ENCODE measurements around the gene PTS. TPM values are rescaled to one million over a fixed set of nuclear protein-coding genes. Genes with fewer than 3 reads are reported as not detected.

PTS gene
- total and polyA plus RNA-seq, 8 donors, result 11.3 to 87.8 (median 55.3) TPM

GRCh38 chr11:112210890-112211289 is 15.3 kb upstream of the PTS start:
- no peaks in the 10 kb centered on the region for H3K36me3 ChIP-seq
- no peak overlapping the region for H3K27ac ChIP-seq
- 68 to 85% (median 76%) methylated on average over 1 of the region's 1 CpG for WGBS, 5 donors
- no peak overlapping the region for H3K4me3 ChIP-seq
- no peaks in the 10 kb centered on the region for H3K4me1 ChIP-seq
- DNase-seq, result no peak
- H3K27me3 ChIP-seq, result no peaks in the 10 kb centered on the region
- intact Hi-C loops (cut with DNase I; ENCODE audit: low total_unique reads), result no loop called here
- TF ChIP-seq POLR2A (IDR thresholded peaks at IDR 0.05), result no peak
- TF ChIP-seq EP300 (IDR thresholded peaks at IDR 0.05), result no peak
- no peak for TF ChIP-seq CTCF (IDR thresholded peaks at IDR 0.05)
- no peak for TF ChIP-seq POLR2AphosphoS5 (IDR thresholded peaks at IDR 0.05)
- no peaks in the 10 kb centered on the region for H3K9me3 ChIP-seq

DNA sequence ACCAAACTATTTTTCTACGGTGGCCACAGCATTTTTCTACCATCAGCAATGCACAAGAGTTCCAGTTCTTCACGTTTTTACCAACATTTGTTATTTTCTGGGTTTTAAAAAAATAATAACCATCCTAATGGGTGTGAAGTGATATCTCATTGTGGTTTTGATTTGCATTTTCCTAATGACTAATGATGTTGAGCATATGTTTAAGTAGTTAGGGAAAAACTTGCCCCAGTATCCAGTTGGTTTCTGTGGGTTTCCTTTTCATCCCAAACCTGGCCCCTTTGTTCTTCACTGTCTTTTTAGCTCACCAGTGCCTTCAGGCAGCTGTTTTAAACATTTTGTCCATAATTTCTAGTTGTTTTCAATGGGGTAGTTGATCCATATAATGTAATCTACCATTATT is 14.7 kb upstream of the PTS start:
- Histone ChIP-seq H3K27me3 (no peaks in the 10 kb centered on the region), H3K27ac (no peak overlapping the region), H3K9me3 (no peaks in the 10 kb centered on the region), H3K36me3 (no peaks in the 10 kb centered on the region), H3K4me1 (no peaks in the 10 kb centered on the region), H3K4me3 (no peak overlapping the region)
- intact Hi-C loops (cut with DNase I; ENCODE audit: low total_unique reads), result no loop called here
- DNase-seq, result no peak
- WGBS, 5 donors, result 40 to 52% (median 45%) methylated on average over 2 of the region's 2 CpGs
- no peak for TF ChIP-seq POLR2A (IDR thresholded peaks at IDR 0.05)
- TF ChIP-seq CTCF (IDR thresholded peaks at IDR 0.05), result no peak
- TF ChIP-seq POLR2AphosphoS5 (IDR thresholded peaks at IDR 0.05), result no peak
- TF ChIP-seq EP300 (IDR thresholded peaks at IDR 0.05), result no peak

GRCh38 chr11:112212290-112212689 is 13.9 kb upstream of the PTS start:
- intact Hi-C loops (cut with DNase I; ENCODE audit: low total_unique reads), result no loop called here
- no peak overlapping the region for H3K4me3 ChIP-seq
- WGBS, 5 donors, result 80 to 97% (median 94%) methylated on average over 3 of the region's 3 CpGs

DNA sequence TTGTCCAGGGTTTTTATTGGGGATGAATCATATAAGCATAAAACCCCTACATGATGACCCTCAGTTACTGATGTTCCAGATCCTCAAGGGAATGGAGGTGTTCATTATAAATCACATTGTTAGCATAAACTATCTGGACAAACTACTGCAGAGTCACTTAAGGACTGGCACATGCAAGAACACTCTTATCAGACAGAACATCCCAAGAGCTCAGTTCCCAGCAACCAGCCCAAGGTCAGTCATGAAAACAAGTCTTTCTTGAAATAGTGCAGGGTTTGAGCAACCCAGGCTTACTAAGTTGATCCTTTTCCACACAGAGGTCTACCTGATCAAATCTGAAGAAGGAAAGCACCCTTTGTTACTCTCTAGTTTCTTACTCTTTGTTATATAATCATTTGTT is 13.5 kb upstream of the PTS start:
- TF ChIP-seq POLR2AphosphoS5 (IDR thresholded peaks at IDR 0.05) (no peak), CTCF (IDR thresholded peaks at IDR 0.05) (no peak), POLR2A (IDR thresholded peaks at IDR 0.05) (no peak), EP300 (IDR thresholded peaks at IDR 0.05) (no peak)
- no peaks in the 10 kb centered on the region for H3K9me3 ChIP-seq
- H3K27ac ChIP-seq, result no peak overlapping the region
- H3K4me3 ChIP-seq, result no peak overlapping the region
- no peaks in the 10 kb centered on the region for H3K36me3 ChIP-seq
- intact Hi-C loops (cut with DNase I; ENCODE audit: low total_unique reads), result no loop called here
- no peaks in the 10 kb centered on the region for H3K4me1 ChIP-seq
- DNase-seq, result no peak
- no peaks in the 10 kb centered on the region for H3K27me3 ChIP-seq

More at GRCh38 chr11:112212290-112212689, 13.9 kb upstream of the PTS start:
- no peak overlapping the region for H3K27ac ChIP-seq
- no peaks in the 10 kb centered on the region for H3K9me3 ChIP-seq
- no peaks in the 10 kb centered on the region for H3K27me3 ChIP-seq
- TF ChIP-seq POLR2A (IDR thresholded peaks at IDR 0.05) (no peak), CTCF (IDR thresholded peaks at IDR 0.05) (no peak), EP300 (IDR thresholded peaks at IDR 0.05) (no peak), POLR2AphosphoS5 (IDR thresholded peaks at IDR 0.05) (no peak)
- H3K4me1 ChIP-seq, result no peaks in the 10 kb centered on the region
- no peaks in the 10 kb centered on the region for H3K36me3 ChIP-seq
- DNase-seq, result no peak

Measured in stomach (tissue), 9 donors.